SK-N-SH (cell line): ENCODE measurements around the gene RIMS1. TPM values are rescaled to one million over a fixed set of nuclear protein-coding genes. Genes with fewer than 3 reads are reported as not detected.
A peak's percentile ranks its signal among the peaks of the same experiment; 100 is the strongest.

Source experiments
- CTCF ChIA-PET: fragments of 300-600, 350-600 bp; formaldehyde crosslinking; extraction: SDS; loops from one replicate; lab custom pipeline; 2021; lab: Yijun Ruan, JAX
- POLR2A ChIA-PET: fragments of 350-600 bp; sonication (Branson Sonifier 250); formaldehyde crosslinking; extraction: SDS; loops from one replicate; lab custom pipeline; 2020; ENCODE audit warnings: antibody characterized with exemption, inconsistent platforms; lab: Yijun Ruan, JAX
- DNase-seq: peaks from one replicate; pipeline ENCODE4 v3.0.0; 2012
- H2AFZ ChIP-seq: fragments of 200-600 bp; sonication (generic); 2 replicates; pipeline ENCODE4 v1.8.1; 2016; ENCODE audit warnings: antibody characterized with exemption, mild to moderate bottlenecking, low read depth
- H3F3A ChIP-seq: fragments of 200-600 bp; sonication (generic); replicated peaks from 2 replicates; pipeline ENCODE3; 2016; ENCODE audit warnings: antibody characterized with exemption, mild to moderate bottlenecking; ENCODE audit not compliant: insufficient read depth
- H3K27ac ChIP-seq, 2 experiments: fragments of 200-500 bp in 1 of 2; fragments of 200-600 bp in 1 of 2; sonication (Bioruptor generic) in 1 of 2; sonication (generic), shearing (Covaris generic) in 1 of 2; 2 replicates each; pipeline versions ENCODE4 v1.5.1 to v1.6.1; 2014 to 2016; ENCODE audit warnings: low read depth in 2 of 2, inconsistent platforms in 1 of 2, low read length in 1 of 2, mild to moderate bottlenecking in 1 of 2, mixed read lengths in 1 of 2
- H3K27me3 ChIP-seq: fragments of 200-600 bp; sonication (generic), shearing (Covaris generic); 2 replicates; pipeline ENCODE4 v1.6.1; 2016; ENCODE audit warnings: mixed run types; ENCODE audit not compliant: insufficient read depth
- H3K36me3 ChIP-seq, 2 experiments: fragments of 200-500 bp in 1 of 2; fragments of 200-600 bp in 1 of 2; sonication (Bioruptor generic) in 1 of 2; sonication (generic) in 1 of 2; replicated peaks in 1 of 2; 2 replicates each; pipeline versions ENCODE3 to v1.5.1; 2014 to 2016; ENCODE audit warnings: low read length in 1 of 2, mild to moderate bottlenecking in 1 of 2; ENCODE audit not compliant: insufficient read depth in 2 of 2, control insufficient read depth in 1 of 2
- H3K4me1 ChIP-seq, 2 experiments: fragments of 200-500 bp in 1 of 2; fragments of 200-600 bp in 1 of 2; sonication (Bioruptor generic) in 1 of 2; sonication (generic), shearing (Covaris generic) in 1 of 2; 2 replicates each; pipeline versions ENCODE4 v1.5.1 to v1.6.1; 2014 to 2016; ENCODE audit warnings: low read depth in 1 of 2, low read length in 1 of 2, mixed run types in 1 of 2; ENCODE audit not compliant: insufficient read depth in 2 of 2, control insufficient read depth in 1 of 2
- H3K4me2 ChIP-seq: fragments of 200-600 bp; sonication (generic), shearing (Covaris generic); 2 replicates; pipeline ENCODE4 v1.6.1; 2017; ENCODE audit warnings: mixed run types
- H3K4me3 ChIP-seq, 2 experiments: fragments of 200-500 bp in 1 of 2; fragments of 200-600 bp in 1 of 2; sonication (Bioruptor generic) in 1 of 2; sonication (generic), shearing (Covaris generic) in 1 of 2; 2 replicates each; pipeline versions ENCODE4 v1.5.1 to v1.8.1; 2014 to 2016; ENCODE audit warnings: low read depth in 2 of 2, inconsistent platforms in 1 of 2, low read length in 1 of 2, mild to moderate bottlenecking in 1 of 2, mixed read lengths in 1 of 2, moderate library complexity in 1 of 2
- H3K79me2 ChIP-seq: fragments of 200-600 bp; sonication (generic); 2 replicates; pipeline ENCODE4 v1.8.1; 2017; ENCODE audit warnings: mild to moderate bottlenecking; ENCODE audit not compliant: insufficient read depth
- H3K9ac ChIP-seq: fragments of 200-600 bp; sonication (generic); 2 replicates; pipeline ENCODE4 v1.6.1; 2017; ENCODE audit warnings: mixed run types
- H3K9me2 ChIP-seq: fragments of 200-600 bp; sonication (generic); 2 replicates; pipeline ENCODE4 v1.6.1; 2017; ENCODE audit warnings: mixed run types
- H3K9me3 ChIP-seq: fragments of 200-600 bp; sonication (generic); 2 replicates; pipeline ENCODE4 v1.6.1; 2017; ENCODE audit warnings: mixed run types, mild to moderate bottlenecking, moderate library complexity
- H4K20me1 ChIP-seq: fragments of 200-600 bp; sonication (generic); 2 replicates; pipeline ENCODE4 v1.6.1; 2017; ENCODE audit warnings: mild to moderate bottlenecking, mixed run types; ENCODE audit not compliant: insufficient read depth
- CHD2 ChIP-seq: fragments of 150-350 bp; IDR thresholded peaks from 2 replicates; pipeline ENCODE4 v1.6.1; 2018; ENCODE audit warnings: low read length; ENCODE audit not compliant: partially characterized antibody
- EP300 ChIP-seq, 2 experiments: IDR thresholded peaks; 2 replicates each; pipeline versions ENCODE4 v1.4.0 to v1.6.1; 2012; ENCODE audit warnings: borderline replicate concordance in 1 of 2, low read depth in 1 of 2, low read length in 1 of 2
- PBX3 ChIP-seq: IDR thresholded peaks from 2 replicates; pipeline ENCODE4; 2012
- RAD21 ChIP-seq: IDR thresholded peaks from 2 replicates; pipeline ENCODE4 v1.6.1; 2012; ENCODE audit warnings: mild to moderate bottlenecking, low read length
- RCOR1 ChIP-seq: fragments of 150-350 bp; IDR thresholded peaks from 2 replicates; pipeline ENCODE4 v1.6.1; 2017; ENCODE audit warnings: antibody characterized with exemption, low read length
- REST ChIP-seq: IDR thresholded peaks from 2 replicates; pipeline ENCODE4 v1.6.1; 2012; ENCODE audit warnings: mild to moderate bottlenecking, low read depth, low read length, moderate library complexity
- YY1 ChIP-seq: IDR thresholded peaks from 2 replicates; pipeline ENCODE4 v1.4.0; 2012; ENCODE audit warnings: low read depth, mild to moderate bottlenecking
- WGBS: methylation state at CpG from one replicate; pipeline ENCODE4 v1.1.6; 2017; ENCODE audit warnings: low lambda C conversion rate; 5-methylcytosine and 5-hydroxymethylcytosine counted together
- polyA plus RNA-seq, 3 experiments: library from polyadenylated mRNA; depleted of rRNA; stranded (reverse); fragments of >200 nt; gene quantifications; 2 replicates each; pipeline ENCODE4 v1.2.3, GENCODE V29; 2012
- TF ChIP-seq, protein P1 (sequence below): IDR thresholded peaks from 2 replicates; pipeline ENCODE4 v1.4.0; 2012; ENCODE audit warnings: low read depth
- TF ChIP-seq, protein P2 (sequence below): fragments of 150-350 bp; IDR thresholded peaks from 2 replicates; pipeline ENCODE4 v1.6.1; 2017; ENCODE audit warnings: antibody characterized with exemption, low read length, low read depth, borderline replicate concordance

RIMS1 gene
- polyA plus RNA-seq, 1 of the 3 experiments (the other 2 are of a cell fraction), result 0.20 TPM

GRCh38 chr6:72290620-72291019 lies 404.3 kb downstream of the RIMS1 start:
- H3K4me3 ChIP-seq, result no peak overlapping the region
- no peaks in the 10 kb centered on the region for H3K27me3 ChIP-seq
- no peaks in the 10 kb centered on the region for H3K79me2 ChIP-seq
- no peak overlapping the region for H3K9ac ChIP-seq
- H3K4me2 ChIP-seq, result no peak overlapping the region
- DNase-seq, result no peak
- H3K4me1 ChIP-seq, result peaks cover under 1 to 14% of the 10 kb centered on the region in 2 experiments; a peak in 3 of 4 replicates
- H3K9me3 ChIP-seq, result no peaks in the 10 kb centered on the region
- CTCF ChIA-PET, result no interaction called here
- 84% methylated on average over 7 of the region's 8 CpGs for whole genome bisulfite sequencing
- no peak overlapping the region for H2AFZ ChIP-seq
- TF ChIP-seq, protein P1, sequence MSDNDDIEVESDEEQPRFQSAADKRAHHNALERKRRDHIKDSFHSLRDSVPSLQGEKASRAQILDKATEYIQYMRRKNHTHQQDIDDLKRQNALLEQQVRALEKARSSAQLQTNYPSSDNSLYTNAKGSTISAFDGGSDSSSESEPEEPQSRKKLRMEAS, result no peak
- no peak for TF ChIP-seq YY1
- TF ChIP-seq, protein P2, sequence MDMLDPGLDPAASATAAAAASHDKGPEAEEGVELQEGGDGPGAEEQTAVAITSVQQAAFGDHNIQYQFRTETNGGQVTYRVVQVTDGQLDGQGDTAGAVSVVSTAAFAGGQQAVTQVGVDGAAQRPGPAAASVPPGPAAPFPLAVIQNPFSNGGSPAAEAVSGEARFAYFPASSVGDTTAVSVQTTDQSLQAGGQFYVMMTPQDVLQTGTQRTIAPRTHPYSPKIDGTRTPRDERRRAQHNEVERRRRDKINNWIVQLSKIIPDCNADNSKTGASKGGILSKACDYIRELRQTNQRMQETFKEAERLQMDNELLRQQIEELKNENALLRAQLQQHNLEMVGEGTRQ, result no peak
- TF ChIP-seq EP300 (IDR thresholded peaks at IDR 0.05; ENCODE audit: borderline replicate concordance in 1 of 2, low read depth in 1 of 2, low read length in 1 of 2), result no peak
- no peak for TF ChIP-seq CHD2
- TF ChIP-seq REST, result no peak
- no peak for TF ChIP-seq PBX3
- no peaks in the 10 kb centered on the region for H3K9me2 ChIP-seq
- POLR2A ChIA-PET, result no interaction called here
- H3F3A ChIP-seq, result peaks cover 18% of the 10 kb centered on the region
- no peak overlapping the region for H3K27ac ChIP-seq
- no peaks in the 10 kb centered on the region for H3K36me3 ChIP-seq
- H4K20me1 ChIP-seq, result no peaks in the 10 kb centered on the region

DNA sequence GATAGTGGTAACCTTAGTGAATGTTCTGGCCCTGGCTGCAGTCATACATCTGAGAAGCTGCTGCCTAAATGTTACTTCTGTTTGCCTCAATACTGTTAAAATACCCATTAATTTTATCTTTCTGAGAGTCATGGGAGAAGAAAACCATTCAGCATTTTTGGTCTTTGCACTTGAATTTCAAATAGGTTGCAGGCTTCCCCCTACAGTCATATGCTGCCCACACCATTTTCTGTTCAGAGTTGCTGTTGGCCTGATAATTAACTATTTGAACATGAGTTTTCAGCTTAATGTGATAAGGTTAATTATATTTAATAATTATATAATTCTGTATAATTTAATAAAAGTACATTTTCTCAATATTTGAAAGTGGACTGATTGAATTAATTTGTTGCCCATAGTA lies 410.0 kb downstream of the RIMS1 start:
- Histone ChIP-seq H3K9me2 (no peaks in the 10 kb centered on the region), H3K9ac (no peak overlapping the region), H3K4me2 (no peak overlapping the region), H3K27ac (peak overlapping the region in 1 of 2 experiments; percentile 71; a peak in 2 of 4 replicates), H4K20me1 (no peaks in the 10 kb centered on the region), H3K79me2 (no peaks in the 10 kb centered on the region), H3K4me3 (no peak overlapping the region), H3F3A (no peaks in the 10 kb centered on the region), H3K27me3 (no peaks in the 10 kb centered on the region), H2AFZ (no peak overlapping the region), H3K36me3 (no peaks in the 10 kb centered on the region), H3K9me3 (no peaks in the 10 kb centered on the region), H3K4me1 (peaks cover 0 to 10% of the 10 kb centered on the region in 2 experiments; a peak in 2 of 4 replicates)
- peak in 1 of 2 experiments; percentile 65; a peak in 2 of 4 replicates for TF ChIP-seq EP300 (IDR thresholded peaks at IDR 0.05; ENCODE audit: borderline replicate concordance in 1 of 2, low read depth in 1 of 2, low read length in 1 of 2)
- TF ChIP-seq REST, result no peak
- TF ChIP-seq RCOR1, result 0 out of 2 replicates have a peak, but pooled peaks have one; percentile 55
- TF ChIP-seq RAD21, result peak; percentile 45; the same call in 1 of the 2 replicates
- ChIA-PET CTCF (no interaction called here), POLR2A (no interaction called here)
- peak; percentile 6 for DNase-seq
